GM18508 (cell line): Measurements from ENCODE around the gene WDR75.

Experiments used
- ATAC-seq: cut with Tn5 transposase; IDR thresholded peaks from one replicate; pipeline ENCODE4 v1.9.1; 2021; ENCODE audit warnings: moderate number of reproducible peaks; ENCODE audit not compliant: insufficient read depth, unreplicated experiment

Gene WDR75

GRCh38 chr2:189522435-189523151 lies 81.3 kb downstream of the WDR75 start:
- ATAC-seq: no peak

- ATAC-seq: no peak
These were observed 83.5 kb downstream of the WDR75 start for GRCh38 chr2:189524746-189525145.
